GM23338 (cell line): Measurements from ENCODE around the gene PRLHR. TPM values are rescaled to one million over a fixed set of nuclear protein-coding genes. Genes with fewer than 3 reads are reported as not detected.

ENCODE experiments used
- ATAC-seq: fragments of 200-7000 bp; cut with Tn5 transposase; 3 replicates; pipeline ENCODE4 v1.9.1; 2020
- DNase-seq: peaks from one replicate; pipeline ENCODE4 v3.0.0-alpha.2; 2015; ENCODE audit warnings: low spot score
- H2AFZ ChIP-seq: fragments of 200-600 bp; sonication (generic); 2 replicates; pipeline ENCODE4 v1.8.0; 2016; ENCODE audit warnings: antibody characterized with exemption, mild to moderate bottlenecking, moderate library complexity
- H3F3A ChIP-seq: fragments of 200-600 bp; sonication (generic); replicated peaks from 2 replicates; pipeline ENCODE4 v1.8.0; 2017; ENCODE audit warnings: antibody characterized with exemption, mixed run types, low read depth
- H3K27ac ChIP-seq: fragments of 200-600 bp; sonication (generic); 2 replicates; pipeline ENCODE4 v1.6.1; 2016; ENCODE audit warnings: low read depth
- H3K27me3 ChIP-seq: fragments of 200-600 bp; sonication (generic); 2 replicates; pipeline ENCODE4 v1.8.0; 2016; ENCODE audit warnings: mild to moderate bottlenecking, mixed run types, moderate library complexity; ENCODE audit not compliant: insufficient read depth
- H3K36me3 ChIP-seq: fragments of 200-600 bp; sonication (generic); 2 replicates; pipeline ENCODE4 v1.8.0; 2016; ENCODE audit warnings: mild to moderate bottlenecking; ENCODE audit not compliant: insufficient read depth
- H3K4me1 ChIP-seq: fragments of 200-600 bp; sonication (generic); 2 replicates; pipeline ENCODE4 v1.8.0; 2016; ENCODE audit warnings: mild to moderate bottlenecking, moderate library complexity; ENCODE audit not compliant: insufficient read depth
- H3K4me2 ChIP-seq: fragments of 200-600 bp; sonication (generic); 2 replicates; pipeline ENCODE4 v1.7.1; 2017; ENCODE audit warnings: mixed run types
- H3K4me3 ChIP-seq: fragments of 200-600 bp; sonication (generic); 2 replicates; pipeline ENCODE4 v1.6.1; 2016; ENCODE audit warnings: mixed run types
- H3K79me2 ChIP-seq: fragments of 200-600 bp; sonication (generic); replicated peaks from 2 replicates; pipeline ENCODE4 v1.8.0; 2017; ENCODE audit warnings: mild to moderate bottlenecking; ENCODE audit not compliant: insufficient read depth
- H3K9me2 ChIP-seq: fragments of 200-600 bp; sonication (generic); 2 replicates; pipeline ENCODE4 v1.8.0; 2017; ENCODE audit not compliant: insufficient read depth
- H4K20me1 ChIP-seq: fragments of 200-600 bp; sonication (generic); replicated peaks from 2 replicates; pipeline ENCODE4 v1.8.0; 2017; ENCODE audit warnings: mild to moderate bottlenecking; ENCODE audit not compliant: insufficient read depth
- H3K27ac Mint-ChIP-seq: 2 replicates; pipeline ENCODE4 v1.8.0; 2020; ENCODE audit warnings: inconsistent platforms, mild to moderate bottlenecking, moderate library complexity, mixed read lengths
- H3K27me3 Mint-ChIP-seq: 3 replicates; pipeline ENCODE4 v1.8.0; 2022; ENCODE audit warnings: low read depth, mild to moderate bottlenecking, moderate library complexity, mixed read lengths, inconsistent platforms; ENCODE audit not compliant: insufficient read depth, poor library complexity
- H3K36me3 Mint-ChIP-seq: 3 replicates; pipeline ENCODE4 v1.8.0; 2021; ENCODE audit warnings: low read depth, mild to moderate bottlenecking, inconsistent platforms, moderate library complexity, mixed read lengths
- H3K4me1 Mint-ChIP-seq: 3 replicates; pipeline ENCODE4 v1.8.0; 2020; ENCODE audit warnings: mild to moderate bottlenecking, inconsistent platforms, mixed read lengths
- H3K4me3 Mint-ChIP-seq: 3 replicates; pipeline ENCODE4 v1.8.0; 2021; ENCODE audit warnings: moderate library complexity, mild to moderate bottlenecking, inconsistent platforms, mixed read lengths
- H3K9me3 Mint-ChIP-seq: 3 replicates; pipeline ENCODE4 v1.8.0; 2020; ENCODE audit warnings: moderate library complexity, mild to moderate bottlenecking, inconsistent platforms, mixed read lengths
- CREB1 ChIP-seq: fragments of 250-450 bp; sonication (Bioruptor Pico); IDR thresholded peaks from 2 replicates; pipeline ENCODE4 v1.5.0; 2020; ENCODE audit warnings: low read depth, mild to moderate bottlenecking, moderate library complexity
- ETS1 ChIP-seq: IDR thresholded peaks from 2 replicates; pipeline ENCODE4 v1.6.1; 2016; ENCODE audit warnings: antibody characterized with exemption
- EZH2 ChIP-seq: fragments of 200-600 bp; sonication (generic); IDR thresholded peaks from one replicate; pipeline ENCODE4 v1.8.0; 2017; ENCODE audit warnings: antibody characterized with exemption, mild to moderate bottlenecking, low read depth; ENCODE audit not compliant: unreplicated experiment
- EZH2phosphoT487 ChIP-seq: fragments of 200-600 bp; sonication (generic); IDR thresholded peaks from one replicate; pipeline ENCODE4 v1.8.1; 2018; ENCODE audit warnings: antibody characterized with exemption; ENCODE audit not compliant: unreplicated experiment
- JUNB ChIP-seq: IDR thresholded peaks from one replicate; pipeline ENCODE4 v1.6.1; 2016; ENCODE audit warnings: antibody characterized with exemption; ENCODE audit not compliant: unreplicated experiment
- NANOG ChIP-seq: IDR thresholded peaks from 2 replicates; pipeline ENCODE4 v1.6.1; 2016; ENCODE audit warnings: antibody characterized with exemption, borderline replicate concordance
- POLR2AphosphoS5 ChIP-seq: IDR thresholded peaks from 2 replicates; pipeline ENCODE4 v1.6.1; 2016; ENCODE audit warnings: antibody characterized with exemption, low read depth
- REST ChIP-seq: IDR thresholded peaks from one replicate; pipeline ENCODE4 v1.6.1; 2018; ENCODE audit warnings: antibody characterized with exemption; ENCODE audit not compliant: unreplicated experiment
- STAT1 ChIP-seq: IDR thresholded peaks from one replicate; pipeline ENCODE4 v1.6.1; 2016; ENCODE audit warnings: antibody characterized with exemption; ENCODE audit not compliant: unreplicated experiment
- ZNF114 ChIP-seq: fragments of 250-450 bp; sonication (Bioruptor Pico); IDR thresholded peaks from 2 replicates; pipeline ENCODE4 v1.5.0; 2020; ENCODE audit warnings: mild to moderate bottlenecking, moderate library complexity
- ZNF331 ChIP-seq: fragments of 250-450 bp; sonication (Bioruptor Pico); IDR thresholded peaks from 2 replicates; pipeline ENCODE4 v1.5.0; 2020; ENCODE audit warnings: low read depth, mild to moderate bottlenecking, moderate library complexity
- ZNF462 ChIP-seq: fragments of 250-450 bp; sonication (Bioruptor Pico); IDR thresholded peaks from 2 replicates; pipeline ENCODE4 v1.5.0; 2020; ENCODE audit warnings: mild to moderate bottlenecking, moderate library complexity
- polyA plus RNA-seq: library from polyadenylated mRNA; unstranded; fragments of >200 nt; fragmentation: Nextera tagmentation; extraction: Ambion mirVana; gene quantifications from 2 replicates; pipeline ENCODE4 v1.2.1, GENCODE V29; 2016
- total RNA-seq: library from RNA; depleted of rRNA; stranded (reverse); fragments of >200 nt; shearing (Covaris generic); gene quantifications from 2 replicates; pipeline ENCODE4 v1.2.3, GENCODE V29; 2014

The PRLHR gene
- total and polyA plus RNA-seq, 2 experiments from 2014 or later: 0.24 TPM; not detected in 1

- H3K9me3 Mint-ChIP-seq: no peaks in the 10 kb centered on the region
- Histone ChIP-seq H3K36me3 (no peaks in the 10 kb centered on the region), H3K4me3 (no peak overlapping the region), H3K4me2 (no peak overlapping the region), H2AFZ (no peak overlapping the region), H3K79me2 (no peaks in the 10 kb centered on the region), H3F3A (no peaks in the 10 kb centered on the region), H3K9me2 (no peaks in the 10 kb centered on the region), H4K20me1 (no peaks in the 10 kb centered on the region), H3K27ac (no peak overlapping the region), H3K4me1 (no peaks in the 10 kb centered on the region), H3K27me3 (no peaks in the 10 kb centered on the region)
- no peaks in the 10 kb centered on the region for H3K36me3 Mint-ChIP-seq
- ATAC-seq (no peak), DNase-seq (no peak)
- no peak overlapping the region for H3K27ac Mint-ChIP-seq
- no peak for TF ChIP-seq ETS1
- no peak for TF ChIP-seq NANOG
- TF ChIP-seq CREB1 (CRISPR knock-in tag): no peak
- TF ChIP-seq ZNF331 (CRISPR knock-in tag): no peak
- no peak for TF ChIP-seq STAT1
- no peak for TF ChIP-seq JUNB
- TF ChIP-seq POLR2AphosphoS5: no peak
- TF ChIP-seq REST: no peak
- no peak for TF ChIP-seq EZH2
- TF ChIP-seq EZH2phosphoT487: no peak
- no peak for TF ChIP-seq ZNF462 (CRISPR knock-in tag)
- no peak for TF ChIP-seq ZNF114 (CRISPR knock-in tag)
- peaks cover 3% of the 10 kb centered on the region; the same call in 1 of the 3 replicates for H3K4me1 Mint-ChIP-seq
- peaks cover 6% of the 10 kb centered on the region for H3K27me3 Mint-ChIP-seq
- H3K4me3 Mint-ChIP-seq: no peak overlapping the region
Observed at GRCh38 chr10:118573512-118573911, 21.9 kb downstream of the PRLHR start.
